Glutamatergic neuron (in vitro differentiated cells): ENCODE data around the gene GHR. TPM values are rescaled to one million over a fixed set of nuclear protein-coding genes. Genes with fewer than 3 reads are reported as not detected.

ENCODE experiments used
- DNase-seq: peaks from one replicate; pipeline ENCODE4 v3.0.0; 2022
- H3K27ac Mint-ChIP-seq: one replicate; pipeline ENCODE4 v1.8.0; 2020; ENCODE audit warnings: mild to moderate bottlenecking, mixed read lengths, inconsistent platforms; ENCODE audit not compliant: unreplicated experiment
- H3K27me3 Mint-ChIP-seq: one replicate; pipeline ENCODE4 v1.8.0; 2020; ENCODE audit warnings: mild to moderate bottlenecking, moderate library complexity, mixed read lengths, inconsistent platforms; ENCODE audit not compliant: unreplicated experiment
- H3K36me3 Mint-ChIP-seq: one replicate; pipeline ENCODE4 v1.8.0; 2020; ENCODE audit warnings: mild to moderate bottlenecking, mixed read lengths, inconsistent platforms; ENCODE audit not compliant: unreplicated experiment
- H3K4me1 Mint-ChIP-seq: one replicate; pipeline ENCODE4 v1.8.0; 2020; ENCODE audit warnings: mild to moderate bottlenecking, low read depth, mixed read lengths, inconsistent platforms; ENCODE audit not compliant: unreplicated experiment
- H3K4me3 Mint-ChIP-seq: one replicate; pipeline ENCODE4 v1.8.0; 2020; ENCODE audit warnings: mild to moderate bottlenecking, mixed read lengths, inconsistent platforms; ENCODE audit not compliant: unreplicated experiment
- H3K9me3 Mint-ChIP-seq: one replicate; pipeline ENCODE4 v1.8.0; 2020; ENCODE audit warnings: mild to moderate bottlenecking, moderate library complexity, mixed read lengths, inconsistent platforms; ENCODE audit not compliant: unreplicated experiment
- total RNA-seq: library from RNA; stranded (reverse); fragmentation: NEBNext Ultra II Directional; extraction: Animal tissue kit (Norgen Biotek cat#: 25700); gene quantifications from one replicate; pipeline ENCODE4 v1.2.1, GENCODE V29; 2021; ENCODE audit not compliant: unreplicated experiment
- TF ChIP-seq, protein P1 (sequence below): fragments of 200-600 bp; sonication (generic); IDR thresholded peaks from one replicate; pipeline ENCODE4 v1.5.0; 2021; ENCODE audit not compliant: partially characterized antibody, unreplicated experiment

The GHR gene
- total RNA-seq, 1 donor from 2014 or later: not detected

GRCh38 chr5:42499016-42499415 lies 75.8 kb downstream of the GHR start:
- Mint-ChIP-seq H3K36me3 (no peaks in the 10 kb centered on the region), H3K9me3 (no peaks in the 10 kb centered on the region), H3K27ac (no peak overlapping the region), H3K27me3 (no peaks in the 10 kb centered on the region), H3K4me3 (no peak overlapping the region), H3K4me1 (no peaks in the 10 kb centered on the region)
- no peak for DNase-seq
- TF ChIP-seq, protein P1, sequence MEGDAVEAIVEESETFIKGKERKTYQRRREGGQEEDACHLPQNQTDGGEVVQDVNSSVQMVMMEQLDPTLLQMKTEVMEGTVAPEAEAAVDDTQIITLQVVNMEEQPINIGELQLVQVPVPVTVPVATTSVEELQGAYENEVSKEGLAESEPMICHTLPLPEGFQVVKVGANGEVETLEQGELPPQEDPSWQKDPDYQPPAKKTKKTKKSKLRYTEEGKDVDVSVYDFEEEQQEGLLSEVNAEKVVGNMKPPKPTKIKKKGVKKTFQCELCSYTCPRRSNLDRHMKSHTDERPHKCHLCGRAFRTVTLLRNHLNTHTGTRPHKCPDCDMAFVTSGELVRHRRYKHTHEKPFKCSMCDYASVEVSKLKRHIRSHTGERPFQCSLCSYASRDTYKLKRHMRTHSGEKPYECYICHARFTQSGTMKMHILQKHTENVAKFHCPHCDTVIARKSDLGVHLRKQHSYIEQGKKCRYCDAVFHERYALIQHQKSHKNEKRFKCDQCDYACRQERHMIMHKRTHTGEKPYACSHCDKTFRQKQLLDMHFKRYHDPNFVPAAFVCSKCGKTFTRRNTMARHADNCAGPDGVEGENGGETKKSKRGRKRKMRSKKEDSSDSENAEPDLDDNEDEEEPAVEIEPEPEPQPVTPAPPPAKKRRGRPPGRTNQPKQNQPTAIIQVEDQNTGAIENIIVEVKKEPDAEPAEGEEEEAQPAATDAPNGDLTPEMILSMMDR: no peak

DNA sequence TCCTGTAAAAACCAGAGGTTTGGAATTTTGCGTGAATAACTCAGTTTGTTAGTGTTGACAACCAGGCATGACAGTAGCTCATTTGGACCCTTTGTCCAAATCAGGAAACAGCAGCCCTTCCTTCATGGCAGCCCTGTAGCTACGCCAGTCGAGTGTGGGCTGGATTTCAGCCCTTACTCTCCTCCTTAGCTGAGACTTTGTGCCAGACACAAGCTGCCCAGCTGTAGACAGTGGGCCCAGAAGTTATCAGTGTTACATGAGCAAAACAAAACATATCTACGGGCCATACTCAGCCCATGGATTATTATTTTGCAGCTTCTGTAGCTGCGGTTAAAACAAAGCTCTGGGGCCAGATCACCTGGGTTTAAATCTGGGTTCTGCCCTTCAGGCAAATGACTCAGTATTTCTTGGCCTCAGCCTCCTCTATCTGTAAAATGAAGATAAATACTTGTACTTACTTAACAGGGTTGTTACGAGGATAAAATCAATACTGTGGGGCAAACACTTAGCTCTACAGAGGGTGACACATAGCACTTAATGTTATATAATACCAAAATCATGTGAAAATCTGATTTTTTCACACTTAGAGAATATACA lies 76.9 kb downstream of the GHR start:
- H3K27me3 Mint-ChIP-seq: no peaks in the 10 kb centered on the region
- DNase-seq: no peak
- H3K9me3 Mint-ChIP-seq: no peaks in the 10 kb centered on the region
- TF ChIP-seq, protein P1: no peak
- H3K4me3 Mint-ChIP-seq: no peak overlapping the region
- H3K36me3 Mint-ChIP-seq: no peaks in the 10 kb centered on the region
- H3K27ac Mint-ChIP-seq: no peak overlapping the region
- no peaks in the 10 kb centered on the region for H3K4me1 Mint-ChIP-seq

DNA sequence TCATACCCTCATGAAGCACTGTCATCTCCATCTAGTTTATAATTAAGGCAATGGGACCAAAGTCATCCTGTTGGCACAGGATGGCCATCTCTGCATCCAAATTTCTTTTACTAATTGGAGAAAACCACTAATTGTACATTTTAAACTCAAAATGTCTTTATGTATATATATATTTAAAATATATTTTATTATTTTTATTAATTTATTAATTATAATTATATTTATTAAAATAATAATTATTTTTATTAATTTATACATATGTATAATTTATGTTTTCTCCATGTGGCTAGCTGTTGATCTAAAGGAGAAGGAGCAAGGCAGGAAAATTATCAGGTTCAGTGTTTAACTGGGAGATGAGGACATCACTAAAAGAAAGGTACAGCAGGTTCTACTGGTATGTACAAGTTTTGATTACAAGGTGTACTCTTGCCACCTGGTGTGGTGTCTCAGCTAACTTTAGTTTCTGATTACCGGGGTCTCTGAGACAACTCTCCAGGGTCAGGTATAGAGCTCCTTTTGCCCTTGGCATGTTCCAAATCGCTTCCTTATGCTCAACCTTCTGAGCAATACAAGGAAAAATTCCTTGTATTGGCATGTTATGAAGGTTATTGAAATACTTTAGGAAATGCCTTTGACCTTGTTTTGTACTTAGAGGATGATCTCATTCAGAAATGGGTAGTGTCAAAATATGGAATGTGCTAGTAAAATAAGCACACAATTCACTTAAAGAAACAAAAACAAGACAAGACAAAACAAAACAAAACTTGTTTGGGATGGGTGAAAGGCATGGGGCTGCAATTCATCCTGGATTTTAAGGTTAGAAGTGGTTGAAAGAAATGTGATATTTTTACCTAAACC lies 79.6 kb downstream of the GHR start:
- TF ChIP-seq, protein P1: no peak
- no peak for DNase-seq
- Mint-ChIP-seq H3K9me3 (no peaks in the 10 kb centered on the region), H3K4me1 (no peaks in the 10 kb centered on the region), H3K27me3 (no peaks in the 10 kb centered on the region), H3K36me3 (no peaks in the 10 kb centered on the region), H3K27ac (no peak overlapping the region), H3K4me3 (no peak overlapping the region)

GRCh38 chr5:42506662-42507061 lies 83.4 kb downstream of the GHR start:
- Mint-ChIP-seq H3K36me3 (no peaks in the 10 kb centered on the region), H3K4me3 (no peak overlapping the region), H3K27ac (no peak overlapping the region), H3K27me3 (no peaks in the 10 kb centered on the region), H3K9me3 (no peaks in the 10 kb centered on the region), H3K4me1 (no peaks in the 10 kb centered on the region)
- TF ChIP-seq, protein P1: no peak
- no peak for DNase-seq
